ENCODE measurements around the gene ZP1.

ZP1 gene

DNA sequence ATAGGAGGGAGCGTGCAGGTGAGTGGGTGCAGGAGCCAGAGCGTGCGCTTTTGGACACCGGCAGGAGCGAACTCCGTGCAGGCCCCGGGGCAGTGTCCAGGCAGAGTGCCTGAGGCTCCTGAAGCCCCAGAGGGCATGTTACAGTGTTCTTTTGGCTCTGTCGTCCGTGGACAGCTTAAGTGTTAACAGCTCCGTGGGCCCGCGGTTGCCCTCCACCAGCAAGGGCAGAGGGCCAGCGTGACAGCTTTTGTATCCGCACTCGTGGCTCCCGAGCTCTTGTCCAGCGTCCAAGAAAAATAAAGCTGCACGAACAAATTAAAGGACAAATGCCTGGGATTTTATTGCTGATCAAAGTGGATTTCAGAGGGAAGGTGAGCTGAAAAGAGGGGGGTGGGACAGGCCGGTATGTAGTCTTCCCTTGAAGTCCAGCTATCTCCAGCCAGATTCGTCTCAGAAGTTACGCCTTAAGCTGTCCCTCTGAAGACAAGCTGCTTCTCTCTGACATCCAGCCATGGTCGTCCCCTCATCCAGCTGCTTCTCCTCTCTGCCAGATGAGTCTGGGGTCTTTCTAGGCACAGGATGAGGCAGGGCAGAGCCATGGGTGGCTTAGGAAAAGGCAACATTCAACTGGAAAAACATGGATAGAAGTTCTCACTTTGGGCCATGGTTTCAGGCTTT is 45.6 kb downstream of the ZP1 start:
- DNase-seq = no peak

DNA sequence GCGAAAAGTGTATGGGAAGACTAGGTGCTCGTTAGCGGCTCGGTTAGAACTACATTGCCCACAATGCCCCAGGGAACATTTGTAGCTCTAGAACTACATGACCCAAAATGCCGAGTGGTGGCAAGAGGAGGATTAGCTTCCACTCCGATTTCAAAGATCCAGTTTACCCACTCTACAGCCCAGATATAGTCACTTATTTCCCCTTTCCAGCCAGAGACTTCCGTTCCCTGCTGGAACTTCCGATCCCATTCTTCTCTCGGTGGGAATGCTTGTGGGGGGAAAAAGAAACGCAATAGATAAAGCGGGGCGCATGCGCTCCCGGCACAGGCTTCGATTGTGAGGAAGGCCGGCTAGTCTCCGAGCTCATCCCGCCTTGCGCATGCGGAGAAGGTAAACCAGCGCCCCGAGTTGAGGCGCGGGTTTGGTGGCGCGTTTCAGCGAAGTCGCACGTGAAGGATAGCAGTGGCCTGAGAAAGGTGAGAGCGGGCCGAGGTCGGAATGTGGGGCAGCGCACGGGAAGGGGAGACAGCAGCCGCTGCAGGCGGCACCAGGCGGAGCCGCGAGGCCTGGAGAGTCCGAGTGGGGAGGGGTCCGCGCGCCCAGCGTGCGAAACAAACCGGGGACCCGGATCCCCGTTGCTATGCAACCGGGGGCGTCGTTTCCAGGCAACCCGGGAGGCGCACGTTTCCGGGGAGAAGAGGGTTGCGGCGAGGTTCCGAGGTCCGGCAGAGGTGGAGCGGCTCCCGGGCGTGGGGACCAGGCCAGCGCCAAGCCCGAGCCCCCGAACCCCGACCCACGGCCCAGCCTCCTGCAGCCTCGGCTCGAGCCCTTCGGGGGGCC is 46.7 kb downstream of the ZP1 start, which contains the start of gene TMEM109:
Gene TMEM109 (plus strand): TSS at position 366 of the 840 bp plus-strand sequence. CDS start 5,536 bp downstream, outside the sequence.
- DNase-seq = peak; percentile 97

- DNase-seq = peak; percentile 15
Measured at GRCh38 chr11:60914633-60915247, 47.4 kb downstream of the ZP1 start.

- peak; percentile 15 for DNase-seq
Measured at GRCh38 chr11:60915248-60915914, 48.0 kb downstream of the ZP1 start.

DNA sequence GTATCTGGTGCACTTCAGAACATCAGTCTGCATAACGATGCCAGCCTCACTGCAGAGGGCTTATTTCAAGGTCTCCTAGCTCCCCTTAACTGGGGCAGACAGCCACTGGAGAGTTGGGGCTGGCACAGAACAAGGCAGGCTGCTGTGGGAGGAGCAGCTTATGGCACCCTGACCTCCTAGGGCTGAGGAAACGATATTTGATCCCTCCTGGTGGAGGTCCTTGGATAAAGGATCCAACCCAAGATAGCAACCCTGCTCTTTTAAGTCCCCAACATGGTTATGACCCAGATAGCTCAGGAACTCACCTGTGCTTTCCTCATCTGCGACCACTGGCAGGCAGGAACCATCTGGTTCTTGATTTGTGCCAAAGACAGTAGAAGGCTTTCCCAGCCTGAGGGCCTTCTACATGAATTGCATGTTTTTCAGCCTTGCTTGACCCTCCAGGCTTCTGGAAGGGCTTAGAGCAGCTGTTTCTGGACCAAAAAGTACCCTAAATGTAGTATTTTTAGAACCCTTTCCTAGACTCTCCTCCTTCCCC is 49.4 kb downstream of the ZP1 start:
- DNase-seq = no peak

- no peak for DNase-seq
Measured at GRCh38 chr11:60917267-60917666, 49.9 kb downstream of the ZP1 start.

DNA sequence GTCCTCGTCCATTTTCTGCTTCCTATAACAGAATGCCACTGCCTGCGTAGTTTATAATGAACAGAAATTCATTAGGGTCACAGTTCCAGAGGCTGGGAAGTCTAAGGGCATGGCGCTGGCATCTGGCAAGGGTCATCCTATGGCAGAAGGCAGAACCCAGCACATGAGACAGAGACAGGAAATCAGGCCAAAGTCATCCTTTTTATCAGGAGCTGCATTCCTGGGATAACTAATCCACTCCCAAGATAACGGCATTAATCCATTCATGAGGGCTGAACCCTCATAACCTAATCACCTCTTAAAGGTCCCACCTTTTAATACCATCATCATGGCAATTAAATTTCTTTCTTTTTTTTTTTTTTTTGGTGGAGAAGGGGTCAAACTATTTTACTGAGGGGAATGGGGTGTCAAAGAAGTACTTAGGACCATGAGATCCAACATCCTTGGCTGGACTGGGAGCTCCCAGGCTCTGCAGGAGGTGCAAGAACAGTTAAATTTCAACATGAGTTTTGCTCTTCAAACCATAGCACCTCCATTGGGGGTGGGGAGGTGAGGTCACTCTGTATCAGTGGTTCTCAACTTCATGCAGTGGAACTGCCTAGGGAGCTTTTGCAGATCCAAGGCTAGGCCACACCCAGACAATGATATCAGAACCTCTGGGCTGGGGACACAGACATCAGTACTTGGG is 51.1 kb downstream of the ZP1 start:
- DNase-seq = no peak

DNA sequence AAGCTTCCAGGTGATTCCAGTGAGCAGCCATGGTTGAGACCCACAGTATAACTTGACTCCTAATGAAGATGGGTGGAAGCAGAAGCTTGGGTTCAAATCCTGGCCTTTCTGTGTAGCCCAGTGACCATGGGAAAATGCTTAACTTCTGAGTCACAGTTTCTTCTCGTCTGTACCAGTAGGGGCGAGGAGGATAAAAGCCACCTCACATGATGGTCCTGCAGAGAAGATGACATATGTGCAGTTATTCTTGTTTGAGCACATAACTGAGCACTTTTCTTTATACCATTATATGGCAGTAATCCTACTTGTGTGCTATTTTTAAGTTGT is 51.6 kb downstream of the ZP1 start:
- DNase-seq = no peak

DNA sequence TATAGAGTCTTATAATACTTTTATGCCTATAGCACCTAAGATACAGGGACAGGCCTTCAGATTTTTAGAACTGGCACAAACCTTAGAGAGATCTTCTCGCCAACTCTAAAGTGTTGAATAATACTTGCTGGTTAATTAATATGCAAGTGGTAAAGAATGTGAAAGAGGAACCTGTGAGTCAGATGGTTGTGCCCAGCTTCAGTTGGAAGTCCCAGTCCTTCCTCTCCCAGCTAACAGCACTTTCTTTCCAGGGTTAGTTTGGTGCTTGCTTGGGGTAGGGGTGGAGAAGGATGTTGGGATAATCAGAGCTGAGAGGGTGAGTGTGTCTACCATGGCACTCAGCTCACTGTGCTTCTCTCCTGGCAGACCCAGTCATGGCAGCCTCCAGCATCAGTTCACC is 52.0 kb downstream of the ZP1 start:
- no peak for DNase-seq

DNA sequence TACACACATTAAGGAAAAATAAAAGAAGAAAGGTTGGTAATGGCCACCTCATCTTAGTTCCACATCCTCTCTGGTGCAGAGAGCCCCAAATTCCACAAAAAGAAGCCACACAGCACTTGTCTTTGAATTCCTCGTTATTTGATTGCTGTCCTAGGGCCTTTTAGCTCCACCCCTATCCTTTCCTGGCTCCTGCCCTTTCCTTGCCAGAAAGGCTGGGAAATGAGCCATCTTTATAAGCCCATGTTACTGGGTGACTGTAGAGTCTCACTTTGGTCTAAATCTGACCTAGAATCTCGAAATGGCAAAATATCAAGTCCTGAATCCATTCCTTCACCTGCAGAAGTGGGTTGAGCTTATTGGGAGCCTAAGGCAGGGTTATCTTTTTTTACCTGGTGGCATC is 52.6 kb downstream of the ZP1 start:
- DNase-seq = no peak

GRCh38 chr11:60921259-60921658 is 53.9 kb downstream of the ZP1 start:
- no peak for DNase-seq

GRCh38 chr11:60921777-60922335 is 54.5 kb downstream of the ZP1 start:
- no peak for DNase-seq

- DNase-seq = no peak
Measured at GRCh38 chr11:60922906-60923305, 55.6 kb downstream of the ZP1 start.

DNA sequence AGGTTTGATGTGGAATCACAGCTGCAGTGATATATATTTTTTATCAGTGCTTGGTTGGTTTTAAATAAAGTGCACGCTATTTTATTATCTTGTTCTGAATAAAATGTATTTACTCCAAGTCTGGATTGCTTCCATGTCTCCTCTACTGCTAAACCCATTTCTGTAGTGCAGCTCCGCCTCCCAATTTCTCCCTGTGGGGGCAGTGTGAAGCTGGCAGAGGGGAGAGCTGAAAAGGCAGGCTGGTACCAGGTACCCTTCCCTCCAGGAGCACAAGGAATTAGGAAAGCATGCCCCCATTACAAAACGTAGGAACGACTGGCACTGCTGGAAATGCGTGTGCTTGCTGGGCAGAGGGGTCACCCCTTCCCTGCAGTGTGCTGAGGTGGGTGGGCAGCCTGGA is 56.0 kb downstream of the ZP1 start:
- no peak for DNase-seq

DNA sequence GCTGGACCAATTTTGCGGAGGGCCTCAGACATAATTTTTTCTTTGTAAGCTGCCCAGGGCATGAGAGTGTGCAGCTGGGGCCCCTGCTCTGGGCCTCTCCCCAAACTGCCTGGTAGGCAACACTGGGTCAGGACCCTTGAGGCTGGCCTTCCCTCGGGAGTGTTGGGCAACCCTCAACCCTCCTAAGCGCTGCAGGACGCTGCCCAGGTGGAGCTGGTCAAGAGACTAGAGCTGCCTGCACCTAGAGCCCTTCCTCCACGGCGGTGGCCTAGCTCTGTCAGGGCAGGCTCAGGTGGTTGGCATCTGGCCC is 56.4 kb downstream of the ZP1 start:
- no peak for DNase-seq

GRCh38 chr11:60924110-60924905 is 57.0 kb downstream of the ZP1 start, which contains the start of gene TMEM132A:
TSS of gene TMEM132A (plus strand) at chr11:60924460. CDS start at chr11:60924634, 174 bp downstream.
- peak; percentile 78 for DNase-seq

All from NCI-H526 treated with DMSO at 0.1 percent for 48 hours (cell line).